H1 (cell line): Measurements from ENCODE around the gene PIGL. TPM values are rescaled to one million over a fixed set of nuclear protein-coding genes. Genes with fewer than 3 reads are reported as not detected.
"Not testable (repeated sequence)": the region's sequence is repeated elsewhere in the genome, so short reads cannot be mapped to it uniquely, and the experiment has no call there.

Source experiments
- CTCF ChIA-PET: fragments of 300-600 bp; sonication (Branson Sonifier 250); formaldehyde crosslinking; loops from one replicate; lab custom pipeline; 2021; ENCODE audit not compliant: partially characterized antibody; lab: Charles Lee
- POLR2A ChIA-PET: fragments of 300-600 bp; sonication (Branson Sonifier 250); formaldehyde crosslinking; loops from one replicate; lab custom pipeline; 2021; ENCODE audit warnings: inconsistent platforms; ENCODE audit not compliant: partially characterized antibody; lab: Charles Lee
- DNase-seq, 2 experiments: peaks; one replicate each; pipeline versions ENCODE4 v3.0.0 to v3.0.0-alpha.2; 2010 to 2022; ENCODE audit warnings: low spot score in 2 of 2, low read depth in 1 of 2, mixed read lengths in 1 of 2
- FAIRE-seq: peaks from 2 replicates; lab custom pipeline; 2011; peaks lifted over from hg19 to GRCh38; lab: Jason Lieb, UNC
- H2AFZ ChIP-seq: 2 replicates; pipeline ENCODE4 v1.8.1; 2012; ENCODE audit warnings: low read length, inconsistent platforms
- H2AK5ac ChIP-seq: 2 replicates; pipeline ENCODE4 v1.6.1; 2013; ENCODE audit warnings: low read depth, low read length
- H2BK120ac ChIP-seq: replicated peaks from 2 replicates; pipeline ENCODE3; 2013; ENCODE audit warnings: low read depth, low read length, inconsistent platforms
- H2BK12ac ChIP-seq: 2 replicates; pipeline ENCODE4 v1.6.1; 2013; ENCODE audit warnings: low read depth, low read length
- H2BK15ac ChIP-seq: 2 replicates; pipeline ENCODE4 v1.6.1; 2013; ENCODE audit warnings: low read length
- H2BK20ac ChIP-seq: 2 replicates; pipeline ENCODE4 v1.6.1; 2013; ENCODE audit warnings: low read length
- H2BK5ac ChIP-seq: 2 replicates; pipeline ENCODE4 v1.6.1; 2013; ENCODE audit warnings: low read depth, low read length
- H3K14ac ChIP-seq: 2 replicates; pipeline ENCODE4 v1.6.1; 2013; ENCODE audit warnings: inconsistent platforms; ENCODE audit not compliant: insufficient read length
- H3K18ac ChIP-seq: 2 replicates; pipeline ENCODE4 v1.6.1; 2013; ENCODE audit warnings: low read length; ENCODE audit errors: extremely low read depth
- H3K23ac ChIP-seq: 2 replicates; pipeline ENCODE4 v1.6.1; 2013; ENCODE audit warnings: inconsistent platforms; ENCODE audit not compliant: insufficient read length
- H3K23me2 ChIP-seq: 2 replicates; pipeline ENCODE4 v1.6.1; 2013; ENCODE audit warnings: low read depth, low read length
- H3K27ac ChIP-seq: 2 replicates; pipeline ENCODE4 v1.6.1; 2011; ENCODE audit warnings: low read depth, low read length, inconsistent platforms
- H3K27me3 ChIP-seq, 4 experiments: replicated peaks in 1 of 4; 1 replicate in 1 of 4; 2 replicates in 3 of 4; pipeline versions ENCODE4 v1.6.1 to v1.8.1; 2011 to 2013; ENCODE audit warnings: low read length in 3 of 4, mild to moderate bottlenecking in 3 of 4, inconsistent platforms in 2 of 4, mixed read lengths in 2 of 4, moderate library complexity in 1 of 4; ENCODE audit not compliant: control insufficient read depth in 3 of 4, insufficient read depth in 3 of 4; ENCODE audit errors: extremely low read depth in 1 of 4
- H3K36me3 ChIP-seq, 4 experiments: 2 replicates each; pipeline versions ENCODE4 v1.6.1 to v1.8.1; 2011 to 2013; ENCODE audit warnings: mild to moderate bottlenecking in 4 of 4, low read length in 3 of 4, moderate library complexity in 2 of 4, control low read depth in 1 of 4, inconsistent platforms in 1 of 4; ENCODE audit not compliant: insufficient read depth in 4 of 4, control insufficient read depth in 2 of 4
- H3K4ac ChIP-seq: replicated peaks from 2 replicates; pipeline ENCODE3; 2013; ENCODE audit warnings: low read length, low read depth, mixed read lengths, inconsistent platforms; ENCODE audit not compliant: insufficient read length
- H3K4me1 ChIP-seq, 4 experiments: replicated peaks in 1 of 4; 1 replicate in 1 of 4; 2 replicates in 3 of 4; pipeline versions ENCODE4 v1.6.1 to v1.8.1; 2011 to 2013; ENCODE audit warnings: low read length in 3 of 4, inconsistent platforms in 2 of 4, mixed read lengths in 1 of 4; ENCODE audit not compliant: insufficient read depth in 4 of 4, control insufficient read depth in 3 of 4
- H3K4me2 ChIP-seq, 2 experiments: 2 replicates each; pipeline versions ENCODE4 v1.6.1 to v1.8.1; 2011 to 2013; ENCODE audit warnings: low read depth in 2 of 2, low read length in 2 of 2, control low read depth in 1 of 2, inconsistent platforms in 1 of 2, mild to moderate bottlenecking in 1 of 2; ENCODE audit not compliant: insufficient read depth in 1 of 2
- H3K4me3 ChIP-seq, 4 experiments: fragments of 200-600, 300-600 bp in 1 of 4; sonication (generic), shearing (Covaris generic), sonication (Bioruptor Twin) in 1 of 4; 2 replicates each; pipeline versions ENCODE4 v1.5.1 to v1.8.1; 2011 to 2016; ENCODE audit warnings: low read length in 4 of 4, low read depth in 3 of 4, control low read depth in 2 of 4, inconsistent platforms in 2 of 4, mild to moderate bottlenecking in 2 of 4, mixed read lengths in 1 of 4, moderate library complexity in 1 of 4; ENCODE audit not compliant: insufficient read depth in 2 of 4; ENCODE audit errors: extremely low read depth in 1 of 4
- H3K56ac ChIP-seq: replicated peaks from 2 replicates; pipeline ENCODE3; 2013; ENCODE audit warnings: low read depth, mild to moderate bottlenecking, mixed read lengths, low read length, inconsistent platforms; ENCODE audit not compliant: insufficient read length
- H3K79me1 ChIP-seq: 2 replicates; pipeline ENCODE4 v1.6.1; 2013; ENCODE audit warnings: low read depth, low read length, control low read depth
- H3K79me2 ChIP-seq, 2 experiments: 2 replicates each; pipeline versions ENCODE4 v1.6.1 to v1.8.1; 2012 to 2013; ENCODE audit warnings: low read length in 2 of 2, mild to moderate bottlenecking in 2 of 2, inconsistent platforms in 1 of 2; ENCODE audit not compliant: insufficient read depth in 2 of 2, control insufficient read depth in 1 of 2
- H3K9ac ChIP-seq, 4 experiments: replicated peaks in 1 of 4; 1 replicate in 1 of 4; 2 replicates in 3 of 4; pipeline versions ENCODE4 v1.6.1 to v1.8.1; 2011 to 2013; ENCODE audit warnings: low read depth in 3 of 4, low read length in 3 of 4, control low read depth in 2 of 4, mild to moderate bottlenecking in 2 of 4, moderate library complexity in 2 of 4, inconsistent platforms in 1 of 4; ENCODE audit errors: extremely low read depth in 1 of 4
- H3K9me3 ChIP-seq, 2 experiments: 2 replicates each; pipeline versions ENCODE4 v1.6.1 to v1.8.1; 2012 to 2013; ENCODE audit warnings: mild to moderate bottlenecking in 2 of 2, moderate library complexity in 2 of 2, control low read depth in 1 of 2, inconsistent platforms in 1 of 2, low read depth in 1 of 2, low read length in 1 of 2, mixed read lengths in 1 of 2; ENCODE audit not compliant: insufficient read depth in 2 of 2
- H4K20me1 ChIP-seq, 2 experiments: replicated peaks in 1 of 2; 2 replicates each; pipeline versions ENCODE3 to v1.8.1; 2011 to 2013; ENCODE audit warnings: inconsistent platforms in 2 of 2, low read length in 2 of 2, mild to moderate bottlenecking in 1 of 2; ENCODE audit not compliant: insufficient read depth in 2 of 2, control insufficient read depth in 1 of 2
- H4K5ac ChIP-seq: 2 replicates; pipeline ENCODE4 v1.6.1; 2013; ENCODE audit warnings: low read length, low read depth, mixed read lengths, inconsistent platforms; ENCODE audit not compliant: insufficient read length
- H4K8ac ChIP-seq: 2 replicates; pipeline ENCODE4 v1.8.0; 2013; ENCODE audit warnings: mild to moderate bottlenecking, moderate library complexity, low read length, inconsistent platforms; ENCODE audit not compliant: insufficient read depth; ENCODE audit errors: extremely low read depth
- H4K91ac ChIP-seq: replicated peaks from 2 replicates; pipeline ENCODE3; 2013; ENCODE audit warnings: low read length, mixed read lengths, inconsistent platforms; ENCODE audit not compliant: insufficient read length
- WGBS, 2 experiments: shearing (Covaris generic) in 1 of 2; methylation state at CpG; one replicate each; pipeline versions ENCODE4 v1.1.6 to v1.1.7; 2013 to 2015; ENCODE audit warnings: low lambda C conversion rate in 2 of 2, mixed read lengths in 2 of 2, inconsistent platforms in 1 of 2, low coverage in 1 of 2, missing lambda C conversion rate in 1 of 2; ENCODE audit not compliant: insufficient replicate concordance in 2 of 2, insufficient coverage in 1 of 2, insufficient read length in 1 of 2; ENCODE audit errors: extremely low coverage in 1 of 2, missing lambda C conversion rate in 1 of 2; 5-methylcytosine and 5-hydroxymethylcytosine counted together
- polyA plus RNA-seq, 7 experiments: library from polyadenylated mRNA; depleted of rRNA in 3 of 7; stranded (reverse) in 5 of 7; unstranded in 2 of 7; fragments of >200 nt in 5 of 7; fragments of 200-250 nt in 2 of 7; gene quantifications; 1 replicate in 5 of 7; 2 replicates in 1 of 7; 4 replicates in 1 of 7; pipeline versions ENCODE4 v1.2.1 to v1.2.3, GENCODE V29; 2011 to 2013; ENCODE audit warnings: missing spikeins in 2 of 7, mixed read lengths in 2 of 7
- total RNA-seq: library from RNA; stranded (reverse); fragmentation: NEBNext Ultra II Directional; extraction: Animal tissue kit (Norgen Biotek cat#: 25700); gene quantifications from 2 replicates; pipeline ENCODE4 v1.2.1, GENCODE V29; 2021

The PIGL gene
- total and polyA plus RNA-seq, 2 of the 8 experiments (the other 6 are each of a cell fraction or from before 2014, with no cell fraction given), result 28.4 to 30.8 TPM

DNA sequence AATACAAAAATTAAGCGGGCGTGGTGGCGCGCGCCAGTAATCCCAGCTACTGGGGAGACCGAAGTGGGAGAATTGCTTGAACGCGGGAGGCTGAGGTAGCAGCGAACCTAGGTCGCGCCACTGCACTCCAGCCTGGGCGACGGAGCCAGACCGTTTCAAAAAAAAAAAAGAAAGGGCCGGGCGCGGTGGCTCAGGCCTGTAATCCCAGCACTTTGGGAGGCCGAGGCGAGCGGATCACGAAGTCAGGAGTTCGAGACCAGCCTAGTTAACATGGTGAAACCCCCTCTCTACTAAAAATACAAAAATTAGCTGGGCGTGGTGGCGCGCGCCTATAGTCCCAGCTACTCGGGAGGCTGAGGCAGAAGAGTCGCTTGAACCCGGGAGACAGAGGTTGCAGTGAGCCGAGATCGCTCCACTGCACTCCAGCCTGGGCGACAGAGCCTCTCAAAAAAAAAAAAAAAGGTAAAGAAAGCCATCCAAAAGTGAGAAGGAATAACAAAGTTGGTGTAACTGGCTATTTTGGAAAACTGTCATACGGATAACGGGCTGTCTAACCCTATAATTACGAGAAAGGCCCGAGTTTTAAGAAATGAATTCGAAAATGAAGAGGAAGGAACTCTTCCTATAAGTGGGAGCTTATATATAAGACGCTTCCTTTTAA lies 539 bp upstream of the PIGL start:
- 87% methylated on average over 26 of the region's 38 CpGs; no CpG with 5 or more reads in 1 of the 2 experiments for WGBS, 2 experiments
- ChIA-PET CTCF (interaction anchor here (0.6 to 1.7 kb wide), 3 partner anchors 13 to 233 kb away, joined by 3 to 6 read pairs (median 4); no protein-coding TSS in a partner anchor), POLR2A (interaction anchor here (0.9 to 4.8 kb wide), 24 partner anchors 10 to 250 kb away, joined by 3 to 46 read pairs (median 5); partner anchors contain the start of genes CENPV, TTC19 and ZSWIM7)
- H2BK12ac ChIP-seq, result 0 out of 2 replicates have a peak overlapping the region, but pooled peaks have one; percentile 18
- not testable (repeated sequence) for H4K91ac ChIP-seq, H2BK15ac ChIP-seq, H3K27me3 ChIP-seq, H3K4ac ChIP-seq, H4K5ac ChIP-seq, H3K18ac ChIP-seq, H3K36me3 ChIP-seq, H3K14ac ChIP-seq, H3K4me1 ChIP-seq, H3K9me3 ChIP-seq, FAIRE-seq, H3K23ac ChIP-seq, H2AK5ac ChIP-seq, DNase-seq, H4K20me1 ChIP-seq, H3K79me1 ChIP-seq, H2BK20ac ChIP-seq, H3K56ac ChIP-seq, H2BK120ac ChIP-seq, H3K23me2 ChIP-seq
- H4K8ac ChIP-seq, result peak overlapping the region; percentile 98; the same call in 1 of the 2 replicates
- peak overlapping the region; percentile 91; the same call in 1 of the 2 replicates for H2BK5ac ChIP-seq
- H3K4me3 ChIP-seq, result peak overlapping the region; percentile 80 to 97 (median 94); a peak in 7 of 8 replicates
- H3K79me2 ChIP-seq, result peaks cover 21 to 66% of the 10 kb centered on the region in 2 experiments
- H3K4me2 ChIP-seq, result peak overlapping the region; percentile 80 to 90
- peak overlapping the region; percentile 95; the same call in 1 of the 2 replicates for H3K27ac ChIP-seq
- peak overlapping the region; percentile 94; the same call in 1 of the 2 replicates for H2AFZ ChIP-seq
- H3K9ac ChIP-seq, result peak overlapping the region in 2 of 4 experiments; percentile 94 to 95; a peak in 4 of 7 replicates
